H1 (cell line): ENCODE measurements around the gene SLC17A3. TPM values are rescaled to one million over a fixed set of nuclear protein-coding genes. Genes with fewer than 3 reads are reported as not detected.

Experiments used
- CTCF ChIA-PET: fragments of 300-600 bp; sonication (Branson Sonifier 250); formaldehyde crosslinking; loops from one replicate; lab custom pipeline; 2021; ENCODE audit not compliant: partially characterized antibody; lab: Charles Lee
- POLR2A ChIA-PET: fragments of 300-600 bp; sonication (Branson Sonifier 250); formaldehyde crosslinking; loops from one replicate; lab custom pipeline; 2021; ENCODE audit warnings: inconsistent platforms; ENCODE audit not compliant: partially characterized antibody; lab: Charles Lee
- DNase-seq, 2 experiments: peaks; one replicate each; pipeline versions ENCODE4 v3.0.0 to v3.0.0-alpha.2; 2010 to 2022; ENCODE audit warnings: low spot score in 2 of 2, low read depth in 1 of 2, mixed read lengths in 1 of 2
- FAIRE-seq: peaks from 2 replicates; lab custom pipeline; 2011; peaks lifted over from hg19 to GRCh38; lab: Jason Lieb, UNC
- H2AFZ ChIP-seq: 2 replicates; pipeline ENCODE4 v1.8.1; 2012; ENCODE audit warnings: low read length, inconsistent platforms
- H2AK5ac ChIP-seq: 2 replicates; pipeline ENCODE4 v1.6.1; 2013; ENCODE audit warnings: low read depth, low read length
- H2BK120ac ChIP-seq: replicated peaks from 2 replicates; pipeline ENCODE3; 2013; ENCODE audit warnings: low read depth, low read length, inconsistent platforms
- H2BK12ac ChIP-seq: 2 replicates; pipeline ENCODE4 v1.6.1; 2013; ENCODE audit warnings: low read depth, low read length
- H2BK15ac ChIP-seq: 2 replicates; pipeline ENCODE4 v1.6.1; 2013; ENCODE audit warnings: low read length
- H2BK20ac ChIP-seq: 2 replicates; pipeline ENCODE4 v1.6.1; 2013; ENCODE audit warnings: low read length
- H2BK5ac ChIP-seq: 2 replicates; pipeline ENCODE4 v1.6.1; 2013; ENCODE audit warnings: low read depth, low read length
- H3K14ac ChIP-seq: 2 replicates; pipeline ENCODE4 v1.6.1; 2013; ENCODE audit warnings: inconsistent platforms; ENCODE audit not compliant: insufficient read length
- H3K18ac ChIP-seq: 2 replicates; pipeline ENCODE4 v1.6.1; 2013; ENCODE audit warnings: low read length; ENCODE audit errors: extremely low read depth
- H3K23ac ChIP-seq: 2 replicates; pipeline ENCODE4 v1.6.1; 2013; ENCODE audit warnings: inconsistent platforms; ENCODE audit not compliant: insufficient read length
- H3K23me2 ChIP-seq: 2 replicates; pipeline ENCODE4 v1.6.1; 2013; ENCODE audit warnings: low read depth, low read length
- H3K27ac ChIP-seq: 2 replicates; pipeline ENCODE4 v1.6.1; 2011; ENCODE audit warnings: low read depth, low read length, inconsistent platforms
- H3K27me3 ChIP-seq, 4 experiments: replicated peaks in 1 of 4; 1 replicate in 1 of 4; 2 replicates in 3 of 4; pipeline versions ENCODE4 v1.6.1 to v1.8.1; 2011 to 2013; ENCODE audit warnings: low read length in 3 of 4, mild to moderate bottlenecking in 3 of 4, inconsistent platforms in 2 of 4, mixed read lengths in 2 of 4, moderate library complexity in 1 of 4; ENCODE audit not compliant: control insufficient read depth in 3 of 4, insufficient read depth in 3 of 4; ENCODE audit errors: extremely low read depth in 1 of 4
- H3K36me3 ChIP-seq, 4 experiments: 2 replicates each; pipeline versions ENCODE4 v1.6.1 to v1.8.1; 2011 to 2013; ENCODE audit warnings: mild to moderate bottlenecking in 4 of 4, low read length in 3 of 4, moderate library complexity in 2 of 4, control low read depth in 1 of 4, inconsistent platforms in 1 of 4; ENCODE audit not compliant: insufficient read depth in 4 of 4, control insufficient read depth in 2 of 4
- H3K4ac ChIP-seq: replicated peaks from 2 replicates; pipeline ENCODE3; 2013; ENCODE audit warnings: low read length, low read depth, mixed read lengths, inconsistent platforms; ENCODE audit not compliant: insufficient read length
- H3K4me1 ChIP-seq, 4 experiments: replicated peaks in 1 of 4; 1 replicate in 1 of 4; 2 replicates in 3 of 4; pipeline versions ENCODE4 v1.6.1 to v1.8.1; 2011 to 2013; ENCODE audit warnings: low read length in 3 of 4, inconsistent platforms in 2 of 4, mixed read lengths in 1 of 4; ENCODE audit not compliant: insufficient read depth in 4 of 4, control insufficient read depth in 3 of 4
- H3K4me2 ChIP-seq, 2 experiments: 2 replicates each; pipeline versions ENCODE4 v1.6.1 to v1.8.1; 2011 to 2013; ENCODE audit warnings: low read depth in 2 of 2, low read length in 2 of 2, control low read depth in 1 of 2, inconsistent platforms in 1 of 2, mild to moderate bottlenecking in 1 of 2; ENCODE audit not compliant: insufficient read depth in 1 of 2
- H3K4me3 ChIP-seq, 4 experiments: fragments of 200-600, 300-600 bp in 1 of 4; sonication (generic), shearing (Covaris generic), sonication (Bioruptor Twin) in 1 of 4; 2 replicates each; pipeline versions ENCODE4 v1.5.1 to v1.8.1; 2011 to 2016; ENCODE audit warnings: low read length in 4 of 4, low read depth in 3 of 4, control low read depth in 2 of 4, inconsistent platforms in 2 of 4, mild to moderate bottlenecking in 2 of 4, mixed read lengths in 1 of 4, moderate library complexity in 1 of 4; ENCODE audit not compliant: insufficient read depth in 2 of 4; ENCODE audit errors: extremely low read depth in 1 of 4
- H3K56ac ChIP-seq: replicated peaks from 2 replicates; pipeline ENCODE3; 2013; ENCODE audit warnings: low read depth, mild to moderate bottlenecking, mixed read lengths, low read length, inconsistent platforms; ENCODE audit not compliant: insufficient read length
- H3K79me1 ChIP-seq: 2 replicates; pipeline ENCODE4 v1.6.1; 2013; ENCODE audit warnings: low read depth, low read length, control low read depth
- H3K79me2 ChIP-seq, 2 experiments: 2 replicates each; pipeline versions ENCODE4 v1.6.1 to v1.8.1; 2012 to 2013; ENCODE audit warnings: low read length in 2 of 2, mild to moderate bottlenecking in 2 of 2, inconsistent platforms in 1 of 2; ENCODE audit not compliant: insufficient read depth in 2 of 2, control insufficient read depth in 1 of 2
- H3K9ac ChIP-seq, 4 experiments: replicated peaks in 1 of 4; 1 replicate in 1 of 4; 2 replicates in 3 of 4; pipeline versions ENCODE4 v1.6.1 to v1.8.1; 2011 to 2013; ENCODE audit warnings: low read depth in 3 of 4, low read length in 3 of 4, control low read depth in 2 of 4, mild to moderate bottlenecking in 2 of 4, moderate library complexity in 2 of 4, inconsistent platforms in 1 of 4; ENCODE audit errors: extremely low read depth in 1 of 4
- H3K9me3 ChIP-seq, 2 experiments: 2 replicates each; pipeline versions ENCODE4 v1.6.1 to v1.8.1; 2012 to 2013; ENCODE audit warnings: mild to moderate bottlenecking in 2 of 2, moderate library complexity in 2 of 2, control low read depth in 1 of 2, inconsistent platforms in 1 of 2, low read depth in 1 of 2, low read length in 1 of 2, mixed read lengths in 1 of 2; ENCODE audit not compliant: insufficient read depth in 2 of 2
- H4K20me1 ChIP-seq, 2 experiments: replicated peaks in 1 of 2; 2 replicates each; pipeline versions ENCODE3 to v1.8.1; 2011 to 2013; ENCODE audit warnings: inconsistent platforms in 2 of 2, low read length in 2 of 2, mild to moderate bottlenecking in 1 of 2; ENCODE audit not compliant: insufficient read depth in 2 of 2, control insufficient read depth in 1 of 2
- H4K5ac ChIP-seq: 2 replicates; pipeline ENCODE4 v1.6.1; 2013; ENCODE audit warnings: low read length, low read depth, mixed read lengths, inconsistent platforms; ENCODE audit not compliant: insufficient read length
- H4K8ac ChIP-seq: 2 replicates; pipeline ENCODE4 v1.8.0; 2013; ENCODE audit warnings: mild to moderate bottlenecking, moderate library complexity, low read length, inconsistent platforms; ENCODE audit not compliant: insufficient read depth; ENCODE audit errors: extremely low read depth
- H4K91ac ChIP-seq: replicated peaks from 2 replicates; pipeline ENCODE3; 2013; ENCODE audit warnings: low read length, mixed read lengths, inconsistent platforms; ENCODE audit not compliant: insufficient read length
- BCL11A ChIP-seq, 2 experiments: IDR thresholded peaks; one replicate each; pipeline ENCODE4 v1.6.1; 2011; ENCODE audit warnings: low read depth in 2 of 2, low read length in 2 of 2, mild to moderate bottlenecking in 2 of 2
- CHD1 ChIP-seq: IDR thresholded peaks from 2 replicates; pipeline ENCODE4 v1.6.1; 2012; ENCODE audit warnings: low read depth, low read length, improper control_type of control experiment
- CHD2 ChIP-seq: IDR thresholded peaks from 2 replicates; pipeline ENCODE4 v1.6.1; 2012; ENCODE audit warnings: low read length, improper control_type of control experiment
- CREB1 ChIP-seq: IDR thresholded peaks from 2 replicates; pipeline ENCODE4 v1.6.1; 2012; ENCODE audit warnings: inconsistent platforms
- KDM1A ChIP-seq: fragments of 200-600, 300-600 bp; sonication (generic); IDR thresholded peaks from 2 replicates; pipeline ENCODE4 v1.7.1; 2016; ENCODE audit warnings: mild to moderate bottlenecking, low read length, borderline replicate concordance
- PHF8 ChIP-seq: fragments of 200-600 bp; sonication (generic); conservative IDR thresholded peaks from 2 replicates; pipeline ENCODE4 v1.7.1; 2012; ENCODE audit warnings: low read depth, mild to moderate bottlenecking, inconsistent platforms, low read length, moderate library complexity
- SP2 ChIP-seq: IDR thresholded peaks from 2 replicates; pipeline ENCODE4 v1.6.1; 2012; ENCODE audit warnings: mild to moderate bottlenecking, low read length, inconsistent platforms
- TBP ChIP-seq: IDR thresholded peaks from 2 replicates; pipeline ENCODE4 v1.6.1; 2011; ENCODE audit warnings: low read depth, low read length, improper control_type of control experiment
- WGBS, 2 experiments: shearing (Covaris generic) in 1 of 2; methylation state at CpG; one replicate each; pipeline versions ENCODE4 v1.1.6 to v1.1.7; 2013 to 2015; ENCODE audit warnings: low lambda C conversion rate in 2 of 2, mixed read lengths in 2 of 2, inconsistent platforms in 1 of 2, low coverage in 1 of 2, missing lambda C conversion rate in 1 of 2; ENCODE audit not compliant: insufficient replicate concordance in 2 of 2, insufficient coverage in 1 of 2, insufficient read length in 1 of 2; ENCODE audit errors: extremely low coverage in 1 of 2, missing lambda C conversion rate in 1 of 2; 5-methylcytosine and 5-hydroxymethylcytosine counted together
- polyA plus RNA-seq, 7 experiments: library from polyadenylated mRNA; depleted of rRNA in 3 of 7; stranded (reverse) in 5 of 7; unstranded in 2 of 7; fragments of >200 nt in 5 of 7; fragments of 200-250 nt in 2 of 7; gene quantifications; 1 replicate in 5 of 7; 2 replicates in 1 of 7; 4 replicates in 1 of 7; pipeline versions ENCODE4 v1.2.1 to v1.2.3, GENCODE V29; 2011 to 2013; ENCODE audit warnings: missing spikeins in 2 of 7, mixed read lengths in 2 of 7
- total RNA-seq: library from RNA; stranded (reverse); fragmentation: NEBNext Ultra II Directional; extraction: Animal tissue kit (Norgen Biotek cat#: 25700); gene quantifications from 2 replicates; pipeline ENCODE4 v1.2.1, GENCODE V29; 2021
- TF ChIP-seq, protein P1 (sequence below): IDR thresholded peaks from 2 replicates; pipeline ENCODE4 v1.6.1; 2012; ENCODE audit warnings: inconsistent platforms

Gene SLC17A3
- total and polyA plus RNA-seq, 2 of the 8 experiments (the other 6 are each of a cell fraction or from before 2014, with no cell fraction given), result not detected

GRCh38 chr6:25868436-25869183 is 5.4 kb downstream of the SLC17A3 start:
- no peak for FAIRE-seq

More at GRCh38 chr6:25868436-25869183, 5.4 kb downstream of the SLC17A3 start:
- H3K9ac ChIP-seq, result no peak overlapping the region
- no peaks in the 10 kb centered on the region for H4K20me1 ChIP-seq
- no peaks in the 10 kb centered on the region for H3K23me2 ChIP-seq
- no peak overlapping the region for H3K56ac ChIP-seq
- ChIA-PET CTCF (interaction anchor here (0.9 to 1.0 kb wide), 2 partner anchors 14 to 17 kb away, joined by 3 read pairs; no protein-coding TSS in a partner anchor), POLR2A (no interaction called here)
- H3K27ac ChIP-seq, result no peak overlapping the region
- H3K18ac ChIP-seq, result no peak overlapping the region
- H3K4me3 ChIP-seq, result no peak overlapping the region
- no peak overlapping the region for H2BK15ac ChIP-seq
- 84% methylated on average over 3 of the region's 3 CpGs; no CpG with 5 or more reads in 1 of the 2 experiments for WGBS, 2 experiments
- H3K4me2 ChIP-seq, result no peak overlapping the region
- no peak overlapping the region for H2BK20ac ChIP-seq
- peak overlapping the region; percentile 7; the same call in 1 of the 2 replicates for H2AFZ ChIP-seq
- H3K4me1 ChIP-seq, result no peaks in the 10 kb centered on the region
- no peak overlapping the region for H2BK5ac ChIP-seq
- no peak overlapping the region for H4K8ac ChIP-seq
- H3K4ac ChIP-seq, result no peak overlapping the region
- H3K9me3 ChIP-seq, result no peaks in the 10 kb centered on the region
- no peak overlapping the region for H2BK12ac ChIP-seq
- no peak for DNase-seq
- no peak overlapping the region for H3K14ac ChIP-seq
- H3K79me1 ChIP-seq, result no peaks in the 10 kb centered on the region
- no peak overlapping the region for H4K5ac ChIP-seq
- no peaks in the 10 kb centered on the region for H3K79me2 ChIP-seq
- H3K23ac ChIP-seq, result no peak overlapping the region
- no peaks in the 10 kb centered on the region for H3K27me3 ChIP-seq
- no peak overlapping the region for H2AK5ac ChIP-seq
- H4K91ac ChIP-seq, result no peak overlapping the region
- TF ChIP-seq, protein P1, sequence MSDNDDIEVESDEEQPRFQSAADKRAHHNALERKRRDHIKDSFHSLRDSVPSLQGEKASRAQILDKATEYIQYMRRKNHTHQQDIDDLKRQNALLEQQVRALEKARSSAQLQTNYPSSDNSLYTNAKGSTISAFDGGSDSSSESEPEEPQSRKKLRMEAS, result no peak
- TF ChIP-seq CHD1 (no peak), CREB1 (no peak), CHD2 (no peak), SP2 (no peak), TBP (no peak), PHF8 (no peak), BCL11A (IDR thresholded peaks at IDR 0.05; ENCODE audit: low read depth in 2 of 2, low read length in 2 of 2) (no peak), KDM1A (no peak)
- H3K36me3 ChIP-seq, result no peaks in the 10 kb centered on the region
- H2BK120ac ChIP-seq, result no peak overlapping the region
